GM12878 (cell line): Measurements from ENCODE around the gene ACACA. TPM values are rescaled to one million over a fixed set of nuclear protein-coding genes. Genes with fewer than 3 reads are reported as not detected.

Source experiments
- ATAC-seq: fragments of 200-7000 bp; cut with Tn5 transposase; 3 replicates; pipeline ENCODE4 v1.9.1; 2020; ENCODE audit warnings: mild to moderate bottlenecking, moderate library complexity
- BruUV-seq: library from RNA; stranded (reverse); fragments of 400-500 nt; replicated peaks from 2 replicates; lab custom pipeline; 2021; lab: Mats Ljungman, UMichigan
- CTCF ChIA-PET: fragments of 300-600 bp; sonication (Branson Sonifier 250); formaldehyde crosslinking; extraction: SDS; loops from one replicate; lab custom pipeline; 2021; ENCODE audit warnings: inconsistent platforms; lab: Yijun Ruan, JAX
- POLR2A ChIA-PET: fragments of 350-600 bp; formaldehyde crosslinking; extraction: SDS; loops from one replicate; lab custom pipeline; 2021; ENCODE audit warnings: inconsistent platforms; lab: Charles Lee
- RAD21 ChIA-PET: fragments of 300-600 bp; sonication (Branson Sonifier 250); formaldehyde crosslinking; loops from one replicate; lab custom pipeline; 2023; ENCODE audit warnings: antibody characterized with exemption; ENCODE audit not compliant: unreplicated experiment; lab: Charles Lee
- SMC1A ChIA-PET: fragments of 300-600 bp; sonication (Branson Sonifier 250); formaldehyde crosslinking; loops from one replicate; lab custom pipeline; 2023; ENCODE audit not compliant: unreplicated experiment, uncharacterized antibody; lab: Charles Lee
- DNase-seq: peaks from one replicate; pipeline ENCODE4 v3.0.0-alpha.2; 2011; ENCODE audit warnings: low read depth, low spot score
- FAIRE-seq: peaks from 3 replicates; lab custom pipeline; 2011; peaks lifted over from hg19 to GRCh38; lab: Jason Lieb, UNC
- H2AFZ ChIP-seq: 2 replicates; pipeline ENCODE4 v1.6.0; 2011; ENCODE audit warnings: low read depth, low read length, control low read depth; ENCODE audit not compliant: control insufficient read depth
- H3K27ac ChIP-seq: 2 replicates; pipeline ENCODE4 v1.5.1; 2011; ENCODE audit warnings: control low read depth; ENCODE audit not compliant: control insufficient read depth, insufficient read depth
- H3K27me3 ChIP-seq, 2 experiments: replicated peaks in 1 of 2; 2 replicates each; pipeline versions ENCODE4 v1.6.0 to v1.6.1; 2011; ENCODE audit warnings: low read length in 1 of 2; ENCODE audit not compliant: control insufficient read depth in 2 of 2, insufficient read depth in 2 of 2
- H3K36me3 ChIP-seq, 2 experiments: 2 replicates each; pipeline ENCODE4 v1.5.1; 2011; ENCODE audit warnings: low read length in 1 of 2; ENCODE audit not compliant: control insufficient read depth in 2 of 2, insufficient read depth in 2 of 2
- H3K4me1 ChIP-seq: 2 replicates; pipeline ENCODE4 v1.6.1; 2011; ENCODE audit warnings: mild to moderate bottlenecking, low read length, moderate library complexity, mixed read lengths; ENCODE audit not compliant: control insufficient read depth, insufficient read depth
- H3K4me2 ChIP-seq: 2 replicates; pipeline ENCODE4 v1.6.0; 2011; ENCODE audit warnings: control low read depth; ENCODE audit not compliant: control insufficient read depth, insufficient read depth
- H3K4me3 ChIP-seq: fragments of 200-600 bp; sonication (generic); 2 replicates; pipeline ENCODE4 v1.5.1; 2016
- H3K79me2 ChIP-seq: 2 replicates; pipeline ENCODE4 v1.6.0; 2011; ENCODE audit warnings: low read length; ENCODE audit not compliant: control insufficient read depth, insufficient read depth
- H3K9ac ChIP-seq: 2 replicates; pipeline ENCODE4 v1.8.0; 2011; ENCODE audit warnings: low read length, control low read depth, mixed read lengths; ENCODE audit not compliant: control insufficient read depth, insufficient read depth
- H3K9me3 ChIP-seq: replicated peaks from 3 replicates; pipeline ENCODE4 v1.5.1; 2011; ENCODE audit warnings: mild to moderate bottlenecking, low read length; ENCODE audit not compliant: control insufficient read depth, insufficient read depth
- H4K20me1 ChIP-seq: 2 replicates; pipeline ENCODE4 v1.6.0; 2011; ENCODE audit not compliant: control insufficient read depth, insufficient read depth
- FOXK2 ChIP-seq: fragments of 450-650 bp; IDR thresholded peaks from 2 replicates; pipeline ENCODE4 v1.6.1; 2017; ENCODE audit warnings: mild to moderate bottlenecking, moderate library complexity
- HCFC1 ChIP-seq: fragments of 150-350 bp; IDR thresholded peaks from 2 replicates; pipeline ENCODE4 v1.6.1; 2014; ENCODE audit warnings: low read length
- NBN ChIP-seq: fragments of 450-650 bp; IDR thresholded peaks from 2 replicates; pipeline ENCODE4 v1.6.1; 2016
- RUNX3 ChIP-seq: IDR thresholded peaks from 2 replicates; pipeline ENCODE4 v1.6.1; 2012; ENCODE audit warnings: low read length, inconsistent platforms
- SMC3 ChIP-seq: IDR thresholded peaks from 2 replicates; pipeline ENCODE4 v1.6.1; 2011; ENCODE audit warnings: low read length, improper control_type of control experiment, borderline replicate concordance
- ZBTB33 ChIP-seq: fragments of 450-650 bp; IDR thresholded peaks from 2 replicates; pipeline ENCODE4 v1.6.1; 2017; ENCODE audit warnings: mild to moderate bottlenecking
- ZNF207 ChIP-seq: fragments of 450-650 bp; IDR thresholded peaks from 2 replicates; pipeline ENCODE4 v1.6.1; 2014; ENCODE audit warnings: antibody characterized with exemption, mild to moderate bottlenecking, borderline replicate concordance
- WGBS: methylation state at CpG from one replicate; pipeline ENCODE4 v1.1.6; 2016; ENCODE audit warnings: low lambda C conversion rate; ENCODE audit not compliant: insufficient replicate concordance, insufficient coverage; ENCODE audit errors: missing lambda C conversion rate; 5-methylcytosine and 5-hydroxymethylcytosine counted together
- in situ Hi-C: fragments of 300-500 bp; cut with MboI; formaldehyde crosslinking; loops from 9 replicates; pipeline ENCODE4 v1.14.3; 2018; ENCODE audit warnings: mixed read lengths
- intact Hi-C: fragments of 100-400 bp; cut with micrococcal nuclease; formaldehyde crosslinking; loops from one replicate; pipeline ENCODE4 v1.14.2; 2022; ENCODE audit not compliant: unreplicated experiment
- polyA plus RNA-seq, 11 experiments: library from polyadenylated mRNA; depleted of rRNA in 4 of 11; unstranded in 6 of 11; stranded (reverse) in 5 of 11; fragments of >200 nt; fragmentation: Nextera tagmentation in 4 of 11; fragmentation: Illumina TruSeq in 1 of 11; extraction: Ambion mirVana in 4 of 11; extraction: Trizol in 1 of 11; gene quantifications; 1 replicate in 1 of 11; 2 replicates in 10 of 11; pipeline versions ENCODE4 v1.2.1 to v1.2.3, GENCODE V29; 2011 to 2016; ENCODE audit warnings: inconsistent platforms in 2 of 11, missing spikeins in 2 of 11, low read depth in 1 of 11
- total RNA-seq, 4 experiments: library from RNA; depleted of rRNA in 3 of 4; stranded (reverse); fragments of >200 nt in 3 of 4; fragmentation: Illumina TruSeq in 1 of 4; extraction: Trizol in 1 of 4; gene quantifications; 2 replicates each; pipeline versions ENCODE4 v1.2.1 to v1.2.3, GENCODE V29; 2013 to 2021

The ACACA gene
- total and polyA plus RNA-seq, 10 of the 15 experiments (the other 5 are each of a cell fraction or from before 2014, with no cell fraction given): 12.9 to 74.2 (median 32.0) TPM

DNA sequence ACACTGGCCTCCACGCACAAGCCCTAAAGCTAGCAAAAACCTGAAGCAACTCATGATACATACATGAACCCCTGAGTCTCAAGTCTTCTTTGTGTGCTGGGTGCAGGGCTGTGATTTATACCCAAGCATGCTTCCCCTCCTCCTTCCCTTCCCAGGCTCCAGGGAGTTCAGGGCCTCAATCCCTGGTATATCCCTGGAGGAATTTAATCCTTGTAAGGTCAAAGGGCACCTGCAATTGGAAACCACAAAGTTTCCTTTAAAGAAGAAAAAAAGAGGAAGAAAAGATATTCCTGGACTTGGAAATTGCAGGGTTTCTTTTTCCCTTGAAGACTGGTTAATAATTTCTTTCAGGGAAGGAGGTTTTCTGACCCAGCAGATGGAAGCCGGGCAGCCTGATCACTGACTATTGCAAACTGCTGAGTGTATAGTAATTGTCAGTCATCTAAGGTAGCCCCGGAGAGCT is 275.6 kb downstream of the ACACA start:
- Histone ChIP-seq H2AFZ (no peak overlapping the region), H3K36me3 (peaks cover 3 to 7% of the 10 kb centered on the region in 2 experiments), H3K4me1 (no peaks in the 10 kb centered on the region), H3K79me2 (no peaks in the 10 kb centered on the region), H3K4me2 (no peak overlapping the region), H3K9ac (no peak overlapping the region), H3K27ac (no peak overlapping the region), H3K9me3 (no peaks in the 10 kb centered on the region), H3K27me3 (no peaks in the 10 kb centered on the region), H3K4me3 (no peak overlapping the region), H4K20me1 (no peaks in the 10 kb centered on the region)
- DNase-seq (no peak), FAIRE-seq (no peak), ATAC-seq (no peak)
- SMC1A ChIA-PET: interaction anchor here (0.6 kb wide), 1 partner anchor 488 kb away, joined by 4 read pairs; no protein-coding TSS in a partner anchor
- intact Hi-C loops: no loop called here
- BruUV-seq: no TSS peak
- TF ChIP-seq SMC3: no peak
- TF ChIP-seq HCFC1: no peak
- WGBS: 97% methylated on average over 3 of the region's 3 CpGs
- CTCF ChIA-PET: no interaction called here
- RAD21 ChIA-PET: no interaction called here
- in situ Hi-C loops: no loop called here
- POLR2A ChIA-PET: no interaction called here

GRCh38 chr17:37124821-37125173 is 281.8 kb downstream of the ACACA start:
- ChIA-PET CTCF (interaction anchor here (2.6 kb wide), 1 partner anchor 249 kb away, joined by 7 read pairs; no protein-coding TSS in a partner anchor), POLR2A (interaction anchor here (0.7 kb wide), 1 partner anchor 115 kb away, joined by 3 read pairs; no protein-coding TSS in a partner anchor), SMC1A (interaction anchor here (0.9 to 1.8 kb wide), 5 partner anchors 10 to 88 kb away, joined by 3 to 10 read pairs (median 4); no protein-coding TSS in a partner anchor), RAD21 (no interaction called here)
- Histone ChIP-seq H3K4me1 (no peaks in the 10 kb centered on the region), H3K36me3 (peaks cover 3 to 6% of the 10 kb centered on the region in 2 experiments), H3K27me3 (no peaks in the 10 kb centered on the region), H3K9ac (no peak overlapping the region), H4K20me1 (no peaks in the 10 kb centered on the region), H3K4me2 (no peak overlapping the region), H3K4me3 (no peak overlapping the region), H3K79me2 (no peaks in the 10 kb centered on the region), H3K27ac (no peak overlapping the region), H3K9me3 (no peaks in the 10 kb centered on the region), H2AFZ (no peak overlapping the region)
- TF ChIP-seq FOXK2 (no peak), ZNF207 (no peak), RUNX3 (no peak), NBN (no peak), ZBTB33 (no peak)
- no peak for ATAC-seq
- BruUV-seq: no TSS peak
- intact Hi-C loops (no loop called here), in situ Hi-C loops (no loop called here)
- 99% methylated on average over 4 of the region's 4 CpGs for WGBS
- no peak for FAIRE-seq
- no peak for DNase-seq
